ENCODE results near the gene TGFBR1. TPM values are rescaled to one million over a fixed set of nuclear protein-coding genes. Genes with fewer than 3 reads are reported as not detected.

Gene TGFBR1
- total RNA-seq, 1 donor from 2014 or later, result 203 TPM

GRCh38 chr9:99154356-99154755 is 49.4 kb downstream of the TGFBR1 start:
- H3K9me3 ChIP-seq (ENCODE audit: insufficient read depth, low read depth, low read length), result no peaks in the 10 kb centered on the region
- H4K20me1 ChIP-seq (ENCODE audit: insufficient read depth, low read length), result no peaks in the 10 kb centered on the region
- H3K9me3 Mint-ChIP-seq (ENCODE audit: unreplicated experiment), result no peaks in the 10 kb centered on the region
- no peaks in the 10 kb centered on the region for H3K27me3 Mint-ChIP-seq (ENCODE audit: low read depth, unreplicated experiment)
- DNase-seq (ENCODE audit: low read depth) (no peak), FAIRE-seq (no peak)
- peaks cover 19% of the 10 kb centered on the region for H3K4me1 Mint-ChIP-seq (ENCODE audit: low read depth, unreplicated experiment)
- no peak overlapping the region for H3K27ac Mint-ChIP-seq (ENCODE audit: unreplicated experiment)
- peaks cover 17% of the 10 kb centered on the region for H3K36me3 ChIP-seq (ENCODE audit: insufficient read depth, low read length)
- no peaks in the 10 kb centered on the region for H3K4me1 ChIP-seq (ENCODE audit: insufficient read depth, low read length)
- no peak overlapping the region for H3K4me3 ChIP-seq (ENCODE audit: insufficient read depth, low read depth, low read length)
- no peak overlapping the region for H3K4me3 Mint-ChIP-seq (ENCODE audit: unreplicated experiment)
- H3K9ac ChIP-seq (ENCODE audit: low read length), result no peak overlapping the region
- H3K4me2 ChIP-seq (ENCODE audit: low read length), result no peak overlapping the region
- no peak overlapping the region for H2AFZ ChIP-seq (ENCODE audit: low read depth, low read length)
- H3K27me3 ChIP-seq (ENCODE audit: insufficient read depth, low read length), result peaks cover 3% of the 10 kb centered on the region
- no peak overlapping the region for H3K27ac ChIP-seq (ENCODE audit: low read depth, low read length)
- H3K79me2 ChIP-seq (ENCODE audit: insufficient read depth, low read length), result no peaks in the 10 kb centered on the region
- TF ChIP-seq EZH2 (IDR thresholded peaks at IDR 0.05; ENCODE audit: insufficient read depth, low read length) (no peak), CTCF (IDR thresholded peaks at IDR 0.05; ENCODE audit: insufficient read depth, low read depth, low read length) (no peak)
- peaks cover 17% of the 10 kb centered on the region for H3K36me3 Mint-ChIP-seq (ENCODE audit: low read depth, unreplicated experiment)

GRCh38 chr9:99155736-99156135 is 50.8 kb downstream of the TGFBR1 start:
- Mint-ChIP-seq H3K9me3 (ENCODE audit: unreplicated experiment) (no peaks in the 10 kb centered on the region), H3K27me3 (ENCODE audit: low read depth, unreplicated experiment) (no peaks in the 10 kb centered on the region), H3K36me3 (ENCODE audit: low read depth, unreplicated experiment) (peaks cover 17% of the 10 kb centered on the region), H3K4me3 (ENCODE audit: unreplicated experiment) (no peak overlapping the region), H3K27ac (ENCODE audit: unreplicated experiment) (no peak overlapping the region), H3K4me1 (ENCODE audit: low read depth, unreplicated experiment) (peaks cover 19% of the 10 kb centered on the region)
- no peak overlapping the region for H2AFZ ChIP-seq (ENCODE audit: low read depth, low read length)
- no peak overlapping the region for H3K4me3 ChIP-seq (ENCODE audit: insufficient read depth, low read depth, low read length)
- no peaks in the 10 kb centered on the region for H4K20me1 ChIP-seq (ENCODE audit: insufficient read depth, low read length)
- no peaks in the 10 kb centered on the region for H3K4me1 ChIP-seq (ENCODE audit: insufficient read depth, low read length)
- no peak overlapping the region for H3K9ac ChIP-seq (ENCODE audit: low read length)
- no peak overlapping the region for H3K27ac ChIP-seq (ENCODE audit: low read depth, low read length)
- no peaks in the 10 kb centered on the region for H3K79me2 ChIP-seq (ENCODE audit: insufficient read depth, low read length)
- DNase-seq (ENCODE audit: low read depth) (no peak), FAIRE-seq (no peak)
- no peak overlapping the region for H3K4me2 ChIP-seq (ENCODE audit: low read length)
- H3K9me3 ChIP-seq (ENCODE audit: insufficient read depth, low read depth, low read length), result no peaks in the 10 kb centered on the region
- peaks cover 10% of the 10 kb centered on the region for H3K36me3 ChIP-seq (ENCODE audit: insufficient read depth, low read length)
- TF ChIP-seq CTCF (IDR thresholded peaks at IDR 0.05; ENCODE audit: insufficient read depth, low read depth, low read length) (no peak), EZH2 (IDR thresholded peaks at IDR 0.05; ENCODE audit: insufficient read depth, low read length) (no peak)
- peaks cover 3% of the 10 kb centered on the region for H3K27me3 ChIP-seq (ENCODE audit: insufficient read depth, low read length)

- Histone ChIP-seq H4K20me1 (ENCODE audit: insufficient read depth, low read length) (no peaks in the 10 kb centered on the region), H3K9ac (ENCODE audit: low read length) (no peak overlapping the region), H2AFZ (ENCODE audit: low read depth, low read length) (no peak overlapping the region), H3K4me3 (ENCODE audit: insufficient read depth, low read depth, low read length) (no peak overlapping the region), H3K79me2 (ENCODE audit: insufficient read depth, low read length) (no peaks in the 10 kb centered on the region), H3K4me1 (ENCODE audit: insufficient read depth, low read length) (no peaks in the 10 kb centered on the region), H3K4me2 (ENCODE audit: low read length) (no peak overlapping the region), H3K9me3 (ENCODE audit: insufficient read depth, low read depth, low read length) (no peaks in the 10 kb centered on the region), H3K36me3 (ENCODE audit: insufficient read depth, low read length) (no peaks in the 10 kb centered on the region), H3K27ac (ENCODE audit: low read depth, low read length) (no peak overlapping the region), H3K27me3 (ENCODE audit: insufficient read depth, low read length) (peaks cover 3% of the 10 kb centered on the region)
- Mint-ChIP-seq H3K4me3 (ENCODE audit: unreplicated experiment) (no peak overlapping the region), H3K36me3 (ENCODE audit: low read depth, unreplicated experiment) (peaks cover 4% of the 10 kb centered on the region), H3K27ac (ENCODE audit: unreplicated experiment) (peak overlapping the region; percentile 21), H3K9me3 (ENCODE audit: unreplicated experiment) (no peaks in the 10 kb centered on the region), H3K4me1 (ENCODE audit: low read depth, unreplicated experiment) (peaks cover 19% of the 10 kb centered on the region), H3K27me3 (ENCODE audit: low read depth, unreplicated experiment) (no peaks in the 10 kb centered on the region)
- DNase-seq (ENCODE audit: low read depth) (no peak), FAIRE-seq (no peak)
- TF ChIP-seq EZH2 (IDR thresholded peaks at IDR 0.05; ENCODE audit: insufficient read depth, low read length) (no peak), CTCF (IDR thresholded peaks at IDR 0.05; ENCODE audit: insufficient read depth, low read depth, low read length) (no peak)
Measured at GRCh38 chr9:99158629-99159028, 53.7 kb downstream of the TGFBR1 start.
